ENCODE data around the gene PCDH15. TPM values are rescaled to one million over a fixed set of nuclear protein-coding genes. Genes with fewer than 3 reads are reported as not detected.

The PCDH15 gene
- total RNA-seq, 1 experiment from 2014 or later: 0.61 TPM

DNA sequence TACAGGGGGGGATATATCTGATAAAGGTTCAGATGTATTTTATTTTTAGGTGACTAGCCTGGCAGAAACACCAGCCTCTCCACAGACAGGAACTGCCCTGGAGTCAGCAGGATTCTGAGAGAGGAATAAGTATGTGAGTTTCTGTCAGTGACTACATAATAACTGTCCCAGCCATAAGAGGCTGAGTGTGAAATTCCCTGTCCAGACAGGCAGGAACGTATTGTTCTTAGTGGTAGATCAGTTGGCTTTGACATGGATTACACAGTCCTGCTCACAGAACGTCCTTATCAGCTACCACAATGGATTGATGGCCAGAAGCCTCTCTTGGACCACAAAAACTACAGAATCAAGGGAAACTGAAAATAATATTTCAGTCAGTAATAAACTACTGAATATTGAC, 709.8 kb downstream of the PCDH15 start:
- no peak overlapping the region for H3K23ac ChIP-seq (ENCODE audit: insufficient read length, low read depth, low read length)
- H3K56ac ChIP-seq (ENCODE audit: insufficient read length, low read depth, low read length): no peak overlapping the region
- H3K14ac ChIP-seq (ENCODE audit: insufficient read depth, low read length): no peak overlapping the region
- no CpG with 5 or more reads among the region's 2 CpGs for WGBS (ENCODE audit: extremely low coverage, insufficient read length, low lambda C conversion rate)
- H2BK12ac ChIP-seq (ENCODE audit: insufficient read length, low read depth, low read length): no peak overlapping the region
- Mint-ChIP-seq H3K4me1 (peaks cover 3 to 5% of the 10 kb centered on the region in 2 experiments; a peak in 3 of 4 replicates), H3K27me3 (ENCODE audit: low read depth) (no peaks in the 10 kb centered on the region), H3K36me3 (ENCODE audit: insufficient read depth in 1 of 3, low read depth in 3 of 3) (no peaks in the 10 kb centered on the region), H3K9me3 (no peaks in the 10 kb centered on the region), H3K4me3 (no peak overlapping the region), H3K27ac (no peak overlapping the region)
- no peaks in the 10 kb centered on the region for H3K79me1 ChIP-seq (ENCODE audit: insufficient read depth, low read depth, low read length, poor library complexity, severe bottlenecking)
- H3K27me3 ChIP-seq (ENCODE audit: insufficient read depth, low read length): no peaks in the 10 kb centered on the region
- TF ChIP-seq, protein P1, sequence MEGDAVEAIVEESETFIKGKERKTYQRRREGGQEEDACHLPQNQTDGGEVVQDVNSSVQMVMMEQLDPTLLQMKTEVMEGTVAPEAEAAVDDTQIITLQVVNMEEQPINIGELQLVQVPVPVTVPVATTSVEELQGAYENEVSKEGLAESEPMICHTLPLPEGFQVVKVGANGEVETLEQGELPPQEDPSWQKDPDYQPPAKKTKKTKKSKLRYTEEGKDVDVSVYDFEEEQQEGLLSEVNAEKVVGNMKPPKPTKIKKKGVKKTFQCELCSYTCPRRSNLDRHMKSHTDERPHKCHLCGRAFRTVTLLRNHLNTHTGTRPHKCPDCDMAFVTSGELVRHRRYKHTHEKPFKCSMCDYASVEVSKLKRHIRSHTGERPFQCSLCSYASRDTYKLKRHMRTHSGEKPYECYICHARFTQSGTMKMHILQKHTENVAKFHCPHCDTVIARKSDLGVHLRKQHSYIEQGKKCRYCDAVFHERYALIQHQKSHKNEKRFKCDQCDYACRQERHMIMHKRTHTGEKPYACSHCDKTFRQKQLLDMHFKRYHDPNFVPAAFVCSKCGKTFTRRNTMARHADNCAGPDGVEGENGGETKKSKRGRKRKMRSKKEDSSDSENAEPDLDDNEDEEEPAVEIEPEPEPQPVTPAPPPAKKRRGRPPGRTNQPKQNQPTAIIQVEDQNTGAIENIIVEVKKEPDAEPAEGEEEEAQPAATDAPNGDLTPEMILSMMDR (conservative IDR thresholded peaks at IDR 0.05): no peak
- H3T11ph ChIP-seq (ENCODE audit: low read length): no peak overlapping the region
- no peak overlapping the region for H3K4ac ChIP-seq (ENCODE audit: low read depth, low read length)
- H3K4me2 ChIP-seq (ENCODE audit: insufficient read depth, insufficient read length, low read length): no peak overlapping the region
- no peak overlapping the region for H3K18ac ChIP-seq (ENCODE audit: insufficient read length, low read depth, low read length)
- no peak overlapping the region for H3K27ac ChIP-seq (ENCODE audit: insufficient read length, low read depth, low read length)
- no peak overlapping the region for H2BK20ac ChIP-seq (ENCODE audit: low read depth, low read length, poor library complexity, severe bottlenecking)
- H2AFZ ChIP-seq (ENCODE audit: low read length): no peak overlapping the region
- no peaks in the 10 kb centered on the region for H3K4me1 ChIP-seq (ENCODE audit: insufficient read depth, low read length)
- no peak for DNase-seq
- H4K20me1 ChIP-seq (ENCODE audit: control insufficient read depth, insufficient read depth, insufficient read length): no peaks in the 10 kb centered on the region
- no peak overlapping the region for H2AK5ac ChIP-seq (ENCODE audit: insufficient read length, low read length)
- no peak overlapping the region for H4K5ac ChIP-seq (ENCODE audit: insufficient read length, low read depth, low read length)
- H3K9me3 ChIP-seq (ENCODE audit: control insufficient read depth, low read depth, low read length): no peaks in the 10 kb centered on the region
- H3K79me2 ChIP-seq (ENCODE audit: insufficient read depth, low read length): no peaks in the 10 kb centered on the region
- H4K91ac ChIP-seq (ENCODE audit: insufficient read length, low read depth, low read length): no peak overlapping the region
- H2BK5ac ChIP-seq (ENCODE audit: insufficient read length, low read length): no peak overlapping the region
- H4K8ac ChIP-seq (replicated peaks; ENCODE audit: insufficient read length, low read depth, low read length): no peak overlapping the region
- no peaks in the 10 kb centered on the region for H3K23me2 ChIP-seq (ENCODE audit: insufficient read length, low read depth, low read length, poor library complexity, severe bottlenecking)
- H3K9ac ChIP-seq (ENCODE audit: extremely low read depth, insufficient read length, low read length): no peak overlapping the region
- no peak overlapping the region for H2BK15ac ChIP-seq (ENCODE audit: low read depth, low read length)
- H2BK120ac ChIP-seq (ENCODE audit: low read depth, low read length, poor library complexity, severe bottlenecking): no peak overlapping the region

Measured in H9 (cell line).